Mammary epithelial cell (primary cell): ENCODE data around the gene SEC14L3.

Experiments
- CTCF ChIP-seq, 2 donors: IDR thresholded peaks in 1 of 2; conservative IDR thresholded peaks in 1 of 2; 2 replicates each; pipeline ENCODE4 v1.5.1; 2011 to 2012; ENCODE audit warnings: inconsistent platforms in 2 of 2, low read length in 2 of 2, mild to moderate bottlenecking in 2 of 2, control low read depth in 1 of 2, low read depth in 1 of 2; ENCODE audit not compliant: insufficient read depth in 1 of 2; ENCODE audit errors: extremely low read depth in 1 of 2
- EZH2 ChIP-seq: IDR thresholded peaks from 2 replicates; pipeline ENCODE4 v1.6.1; 2012; ENCODE audit warnings: low read length, inconsistent platforms, borderline replicate concordance

- TF ChIP-seq CTCF (conservative IDR thresholded peaks at IDR 0.05 in 1 of 2, IDR thresholded peaks at IDR 0.05 in 1 of 2; ENCODE audit: extremely low read depth in 1 of 2, insufficient read depth in 1 of 2, low read depth in 1 of 2, low read length in 2 of 2) (no peak), EZH2 (no peak)
Observed at GRCh38 chr22:30495041-30495784, 23.4 kb upstream of the SEC14L3 start.
